ENCODE results near the gene HERC5. TPM values are rescaled to one million over a fixed set of nuclear protein-coding genes. Genes with fewer than 3 reads are reported as not detected.

HERC5 gene
- total RNA-seq, 1 donor from 2014 or later = 6.6 TPM

- H3K36me3 ChIP-seq (ENCODE audit: control insufficient read depth, insufficient read depth, low read length) = no peaks in the 10 kb centered on the region
- DNase-seq (ENCODE audit: low read depth) = no peak
- no peaks in the 10 kb centered on the region for H3K27me3 ChIP-seq (ENCODE audit: control insufficient read depth, insufficient read depth, low read length)
- H3K4me3 ChIP-seq (ENCODE audit: low read depth, low read length) = no peak overlapping the region
- TF ChIP-seq, protein P1, sequence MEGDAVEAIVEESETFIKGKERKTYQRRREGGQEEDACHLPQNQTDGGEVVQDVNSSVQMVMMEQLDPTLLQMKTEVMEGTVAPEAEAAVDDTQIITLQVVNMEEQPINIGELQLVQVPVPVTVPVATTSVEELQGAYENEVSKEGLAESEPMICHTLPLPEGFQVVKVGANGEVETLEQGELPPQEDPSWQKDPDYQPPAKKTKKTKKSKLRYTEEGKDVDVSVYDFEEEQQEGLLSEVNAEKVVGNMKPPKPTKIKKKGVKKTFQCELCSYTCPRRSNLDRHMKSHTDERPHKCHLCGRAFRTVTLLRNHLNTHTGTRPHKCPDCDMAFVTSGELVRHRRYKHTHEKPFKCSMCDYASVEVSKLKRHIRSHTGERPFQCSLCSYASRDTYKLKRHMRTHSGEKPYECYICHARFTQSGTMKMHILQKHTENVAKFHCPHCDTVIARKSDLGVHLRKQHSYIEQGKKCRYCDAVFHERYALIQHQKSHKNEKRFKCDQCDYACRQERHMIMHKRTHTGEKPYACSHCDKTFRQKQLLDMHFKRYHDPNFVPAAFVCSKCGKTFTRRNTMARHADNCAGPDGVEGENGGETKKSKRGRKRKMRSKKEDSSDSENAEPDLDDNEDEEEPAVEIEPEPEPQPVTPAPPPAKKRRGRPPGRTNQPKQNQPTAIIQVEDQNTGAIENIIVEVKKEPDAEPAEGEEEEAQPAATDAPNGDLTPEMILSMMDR (IDR thresholded peaks at IDR 0.05; ENCODE audit: insufficient read depth, low read length, poor library complexity, severe bottlenecking) = no peak
Observed at GRCh38 chr4:88481537-88481936, 24.6 kb downstream of the HERC5 start.

DNA sequence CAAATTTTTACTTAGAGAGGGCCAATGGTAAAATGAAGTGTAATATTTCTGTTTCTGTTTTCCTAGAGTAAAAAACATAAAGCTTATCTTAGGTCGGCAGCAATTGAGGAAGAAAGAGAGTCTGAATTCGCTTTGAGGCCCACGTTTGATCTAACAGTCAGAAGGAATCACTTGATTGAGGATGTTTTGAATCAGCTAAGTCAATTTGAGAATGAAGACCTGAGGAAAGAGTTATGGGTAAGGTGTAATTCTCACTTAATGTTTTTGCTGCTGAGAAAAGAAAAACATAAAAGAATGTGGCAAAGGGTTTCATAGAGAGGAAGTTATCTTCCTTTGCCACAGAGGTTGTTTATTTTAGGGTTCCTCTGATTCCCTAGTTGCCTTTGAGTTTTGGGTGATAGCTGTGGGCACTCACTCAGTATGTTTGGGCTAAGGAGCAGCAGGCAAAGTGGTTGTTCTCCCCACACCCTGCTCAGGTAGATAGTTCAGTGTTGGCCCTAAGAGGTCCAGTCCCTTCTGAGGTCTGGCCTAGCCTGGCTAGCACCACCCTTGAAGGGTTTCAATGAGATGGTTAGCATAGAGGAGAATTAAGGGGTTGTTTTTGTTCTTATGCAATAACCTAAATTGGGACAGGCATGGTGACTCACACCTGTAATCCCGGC is 32.3 kb downstream of the HERC5 start:
- DNase-seq (ENCODE audit: low read depth) = no peak
- Histone ChIP-seq H3K27me3 (ENCODE audit: control insufficient read depth, insufficient read depth, low read length) (no peaks in the 10 kb centered on the region), H3K36me3 (ENCODE audit: control insufficient read depth, insufficient read depth, low read length) (no peaks in the 10 kb centered on the region), H3K4me3 (ENCODE audit: low read depth, low read length) (no peak overlapping the region)
- TF ChIP-seq, protein P1 (IDR thresholded peaks at IDR 0.05; ENCODE audit: insufficient read depth, low read length, poor library complexity, severe bottlenecking) = no peak

DNA sequence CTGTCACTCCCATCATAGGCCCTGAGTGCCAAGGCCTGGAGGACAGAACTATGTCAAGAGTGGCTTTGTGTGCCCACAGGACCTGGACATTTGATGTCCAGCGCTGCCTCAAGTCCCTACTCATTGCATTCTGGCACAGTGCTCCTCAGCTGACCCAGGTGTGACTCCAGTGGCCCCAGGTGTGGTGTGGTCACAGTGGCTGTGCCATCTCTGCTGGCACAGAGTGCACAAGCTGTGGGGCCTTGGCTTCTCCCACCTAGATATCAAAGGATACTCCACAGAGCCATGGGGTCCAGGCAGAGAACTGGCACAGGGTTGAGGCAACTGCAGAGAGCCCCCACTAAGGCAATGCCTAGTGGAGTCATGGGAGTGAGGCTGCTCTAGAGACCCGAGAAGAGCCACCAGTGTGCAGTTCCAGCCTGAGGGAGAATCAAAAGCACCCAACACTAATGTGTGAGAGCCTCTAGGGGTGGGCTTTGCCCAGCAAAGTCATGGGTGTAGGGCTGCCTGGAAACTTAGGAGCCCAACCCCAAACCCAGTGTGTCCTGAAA is 41.0 kb downstream of the HERC5 start:
- DNase-seq (ENCODE audit: low read depth) = no peak
- no peak overlapping the region for H3K4me3 ChIP-seq (ENCODE audit: low read depth, low read length)
- TF ChIP-seq, protein P1 (IDR thresholded peaks at IDR 0.05; ENCODE audit: insufficient read depth, low read length, poor library complexity, severe bottlenecking) = no peak

GRCh38 chr4:88503344-88503743 is 46.4 kb downstream of the HERC5 start:
- TF ChIP-seq, protein P1 (IDR thresholded peaks at IDR 0.05; ENCODE audit: insufficient read depth, low read length, poor library complexity, severe bottlenecking) = no peak
- H3K4me3 ChIP-seq (ENCODE audit: low read depth, low read length) = no peak overlapping the region
- no peaks in the 10 kb centered on the region for H3K36me3 ChIP-seq (ENCODE audit: control insufficient read depth, insufficient read depth, low read length)
- DNase-seq (ENCODE audit: low read depth) = no peak
- H3K27me3 ChIP-seq (ENCODE audit: control insufficient read depth, insufficient read depth, low read length) = no peaks in the 10 kb centered on the region

More for the DNA sequence above, 41.0 kb downstream of the HERC5 start:
- Histone ChIP-seq H3K36me3 (ENCODE audit: control insufficient read depth, insufficient read depth, low read length) (no peaks in the 10 kb centered on the region), H3K27me3 (ENCODE audit: control insufficient read depth, insufficient read depth, low read length) (no peaks in the 10 kb centered on the region)

DNA sequence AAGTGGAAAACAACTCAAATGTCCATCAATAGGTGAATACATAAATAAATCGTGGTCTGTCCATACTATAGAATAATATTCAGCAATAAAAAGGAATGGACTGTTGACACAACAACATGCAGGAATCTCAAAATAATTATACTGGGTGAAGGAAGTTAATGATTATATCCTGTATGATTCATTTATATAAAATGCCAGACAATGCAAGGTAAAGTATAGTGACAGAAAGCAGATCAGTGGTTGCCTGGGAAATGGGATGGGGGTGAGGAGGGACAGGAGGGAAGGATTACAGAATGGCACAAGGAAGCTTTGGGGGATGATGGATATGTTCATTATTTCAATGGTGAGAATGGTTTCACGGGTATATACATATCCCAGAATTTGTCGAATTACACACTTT is 54.3 kb downstream of the HERC5 start:
- H3K27me3 ChIP-seq (ENCODE audit: control insufficient read depth, insufficient read depth, low read length) = no peaks in the 10 kb centered on the region
- no peak for DNase-seq (ENCODE audit: low read depth)
- H3K4me3 ChIP-seq (ENCODE audit: low read depth, low read length) = no peak overlapping the region
- TF ChIP-seq, protein P1 (IDR thresholded peaks at IDR 0.05; ENCODE audit: insufficient read depth, low read length, poor library complexity, severe bottlenecking) = no peak
- no peaks in the 10 kb centered on the region for H3K36me3 ChIP-seq (ENCODE audit: control insufficient read depth, insufficient read depth, low read length)

Measured in kidney epithelial cell (primary cell).